Measurements from ENCODE around the gene CTDSPL.

The CTDSPL gene

GRCh38 chr3:37921025-37921424, 59.3 kb downstream of the CTDSPL start:
- DNase-seq: no peak

- DNase-seq: no peak
These were observed 61.3 kb downstream of the CTDSPL start for GRCh38 chr3:37922721-37923568.

GRCh38 chr3:37923569-37924040, 61.9 kb downstream of the CTDSPL start:
- DNase-seq: no peak

- no peak for DNase-seq
These were observed 62.8 kb downstream of the CTDSPL start for GRCh38 chr3:37924453-37924852.

- no peak for DNase-seq
These were observed 63.5 kb downstream of the CTDSPL start for GRCh38 chr3:37925157-37925556.

- no peak for DNase-seq
These were observed 64.9 kb downstream of the CTDSPL start for GRCh38 chr3:37926611-37927010.

GRCh38 chr3:37930495-37930894, 68.8 kb downstream of the CTDSPL start:
- DNase-seq: no peak

- no peak for DNase-seq
These were observed 70.8 kb downstream of the CTDSPL start for GRCh38 chr3:37932505-37932904.

- no peak for DNase-seq
These were observed 73.1 kb downstream of the CTDSPL start for GRCh38 chr3:37934631-37935289.

- DNase-seq: no peak
These were observed 73.6 kb downstream of the CTDSPL start for GRCh38 chr3:37935290-37935668.

- DNase-seq: no peak
These were observed 74.3 kb downstream of the CTDSPL start for GRCh38 chr3:37935756-37936666.

- no peak for DNase-seq
These were observed 75.5 kb downstream of the CTDSPL start for GRCh38 chr3:37937156-37937555.

GRCh38 chr3:37938011-37938410, 76.3 kb downstream of the CTDSPL start:
- DNase-seq: no peak

GRCh38 chr3:37940242-37940908, 78.7 kb downstream of the CTDSPL start:
- DNase-seq: no peak

GRCh38 chr3:37941608-37942508, 80.2 kb downstream of the CTDSPL start:
- DNase-seq: no peak

- DNase-seq: no peak
These were observed 81.0 kb downstream of the CTDSPL start for GRCh38 chr3:37942646-37943045.

- DNase-seq: no peak
These were observed 81.4 kb downstream of the CTDSPL start for GRCh38 chr3:37943126-37943525.

GRCh38 chr3:37943631-37944314, 82.1 kb downstream of the CTDSPL start:
- DNase-seq: no peak

- no peak for DNase-seq
These were observed 82.7 kb downstream of the CTDSPL start for GRCh38 chr3:37944391-37944842.

- DNase-seq: no peak
These were observed 83.6 kb downstream of the CTDSPL start for GRCh38 chr3:37945156-37945806.
